GM12872 (cell line): ENCODE results near the gene AQP9.

Experiments used
- TF ChIP-seq, protein P1 (sequence below): IDR thresholded peaks from 3 replicates; pipeline ENCODE4 v1.5.1; 2011; ENCODE audit warnings: low read depth, mild to moderate bottlenecking, low read length, moderate library complexity; ENCODE audit not compliant: insufficient read depth

Gene AQP9

DNA sequence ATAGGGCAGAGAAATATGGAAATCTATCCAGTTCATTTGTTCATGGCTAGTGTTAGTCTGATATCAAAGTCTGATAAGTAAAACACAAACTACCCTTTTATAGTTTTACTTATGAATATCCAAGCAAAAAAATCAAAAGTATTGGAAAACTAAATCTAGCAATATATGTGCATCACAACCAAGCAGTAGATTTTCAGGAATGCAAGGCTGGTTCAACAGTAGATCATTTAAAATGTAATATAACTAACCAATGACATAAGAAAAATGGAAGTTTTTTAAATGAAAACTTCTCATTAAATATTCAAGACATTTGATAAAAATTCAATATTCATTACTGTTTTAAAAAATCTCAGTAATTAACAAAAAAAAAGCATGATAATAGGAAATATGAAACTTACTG, 12.8 kb upstream of the AQP9 start:
- TF ChIP-seq, protein P1, sequence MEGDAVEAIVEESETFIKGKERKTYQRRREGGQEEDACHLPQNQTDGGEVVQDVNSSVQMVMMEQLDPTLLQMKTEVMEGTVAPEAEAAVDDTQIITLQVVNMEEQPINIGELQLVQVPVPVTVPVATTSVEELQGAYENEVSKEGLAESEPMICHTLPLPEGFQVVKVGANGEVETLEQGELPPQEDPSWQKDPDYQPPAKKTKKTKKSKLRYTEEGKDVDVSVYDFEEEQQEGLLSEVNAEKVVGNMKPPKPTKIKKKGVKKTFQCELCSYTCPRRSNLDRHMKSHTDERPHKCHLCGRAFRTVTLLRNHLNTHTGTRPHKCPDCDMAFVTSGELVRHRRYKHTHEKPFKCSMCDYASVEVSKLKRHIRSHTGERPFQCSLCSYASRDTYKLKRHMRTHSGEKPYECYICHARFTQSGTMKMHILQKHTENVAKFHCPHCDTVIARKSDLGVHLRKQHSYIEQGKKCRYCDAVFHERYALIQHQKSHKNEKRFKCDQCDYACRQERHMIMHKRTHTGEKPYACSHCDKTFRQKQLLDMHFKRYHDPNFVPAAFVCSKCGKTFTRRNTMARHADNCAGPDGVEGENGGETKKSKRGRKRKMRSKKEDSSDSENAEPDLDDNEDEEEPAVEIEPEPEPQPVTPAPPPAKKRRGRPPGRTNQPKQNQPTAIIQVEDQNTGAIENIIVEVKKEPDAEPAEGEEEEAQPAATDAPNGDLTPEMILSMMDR, result no peak

DNA sequence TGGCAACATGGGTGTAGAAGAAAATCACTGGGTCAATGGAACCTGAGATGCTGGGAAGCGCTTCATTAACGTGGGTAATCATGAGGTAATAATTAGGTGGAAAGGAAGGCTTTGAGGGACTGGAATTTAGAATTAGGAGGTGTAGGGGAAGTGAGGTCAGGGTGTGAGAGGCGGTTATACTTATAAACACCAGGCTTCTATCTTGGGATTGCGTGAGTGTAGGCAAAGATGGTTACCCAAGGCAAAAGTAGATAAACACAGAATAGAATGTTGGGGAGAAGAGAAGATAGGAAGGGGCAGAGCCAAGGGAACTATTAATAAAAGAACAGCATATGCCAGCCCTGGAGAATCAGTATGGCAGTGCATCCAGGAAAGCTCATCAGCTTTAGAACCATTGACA, 3.3 kb upstream of the AQP9 start:
- TF ChIP-seq, protein P1, result no peak

DNA sequence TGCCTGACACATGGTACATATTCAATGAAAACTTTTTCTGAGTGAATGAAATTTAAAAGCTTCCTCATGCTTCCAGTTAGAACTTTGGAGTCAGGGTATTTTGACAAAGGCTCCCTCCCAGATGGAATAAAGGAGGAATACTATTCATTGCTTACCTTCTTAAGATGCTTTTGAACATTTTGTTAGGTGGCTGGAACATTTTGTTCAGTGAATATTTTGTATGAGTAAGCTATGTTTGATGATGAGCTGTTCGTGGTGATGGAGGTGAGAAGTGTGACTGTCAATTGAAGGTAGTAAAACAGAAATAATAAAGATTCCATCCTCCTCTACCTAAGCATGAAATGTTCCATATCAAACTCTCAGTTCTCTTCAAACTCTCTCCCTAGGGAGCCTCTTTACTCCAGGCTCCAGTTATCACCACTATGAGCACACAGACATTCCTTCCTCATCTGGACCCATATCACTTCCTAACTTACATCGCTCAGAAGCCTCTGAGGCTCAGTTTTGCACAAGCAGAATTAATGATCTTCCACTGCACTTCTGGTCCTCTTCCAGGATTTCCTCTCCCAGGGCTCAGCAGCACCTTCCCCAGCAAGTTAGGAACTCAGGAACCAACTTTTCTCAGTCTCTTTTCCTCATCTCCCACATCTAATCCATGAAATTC, 2.5 kb upstream of the AQP9 start:
- TF ChIP-seq, protein P1, result no peak

DNA sequence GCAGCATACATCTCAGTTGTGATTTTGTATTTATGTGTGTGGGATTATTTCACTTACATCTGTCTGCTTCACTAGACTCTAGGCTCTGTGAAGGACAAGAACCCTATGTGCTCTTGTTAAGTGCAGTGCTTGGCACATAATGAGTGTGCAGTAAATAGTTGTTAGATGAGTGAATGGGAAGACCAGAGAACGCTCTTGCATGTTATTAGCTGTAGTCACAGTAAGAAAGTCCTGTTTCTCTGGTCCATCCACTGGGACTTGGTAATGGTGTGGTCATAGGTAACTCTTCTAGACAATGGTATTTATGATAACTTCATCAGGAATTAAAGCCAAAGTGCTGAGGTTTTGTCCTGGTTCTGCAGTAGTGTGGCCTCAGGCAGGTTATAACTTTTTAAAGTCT, 1.4 kb upstream of the AQP9 start:
- TF ChIP-seq, protein P1, result no peak

DNA sequence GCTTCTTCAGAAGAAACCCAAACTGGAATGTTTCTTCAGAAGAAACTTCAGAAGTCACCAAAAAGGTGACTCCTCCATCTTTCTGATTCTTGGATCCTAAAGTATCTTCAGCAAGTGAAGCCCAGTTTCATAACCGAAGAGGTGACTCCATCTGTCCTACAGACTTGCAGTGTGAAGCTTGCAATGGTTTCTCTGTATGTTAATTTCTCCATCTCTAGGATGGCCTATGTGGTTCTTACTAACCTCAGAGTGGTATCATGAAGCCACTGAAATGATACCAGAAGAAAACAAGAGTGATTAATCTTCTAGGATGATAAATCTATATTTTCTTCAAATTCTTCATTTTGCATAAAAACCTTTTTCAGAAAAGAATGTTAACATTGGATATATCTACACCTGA, 495 bp upstream of the AQP9 start:
- TF ChIP-seq, protein P1, result no peak

DNA sequence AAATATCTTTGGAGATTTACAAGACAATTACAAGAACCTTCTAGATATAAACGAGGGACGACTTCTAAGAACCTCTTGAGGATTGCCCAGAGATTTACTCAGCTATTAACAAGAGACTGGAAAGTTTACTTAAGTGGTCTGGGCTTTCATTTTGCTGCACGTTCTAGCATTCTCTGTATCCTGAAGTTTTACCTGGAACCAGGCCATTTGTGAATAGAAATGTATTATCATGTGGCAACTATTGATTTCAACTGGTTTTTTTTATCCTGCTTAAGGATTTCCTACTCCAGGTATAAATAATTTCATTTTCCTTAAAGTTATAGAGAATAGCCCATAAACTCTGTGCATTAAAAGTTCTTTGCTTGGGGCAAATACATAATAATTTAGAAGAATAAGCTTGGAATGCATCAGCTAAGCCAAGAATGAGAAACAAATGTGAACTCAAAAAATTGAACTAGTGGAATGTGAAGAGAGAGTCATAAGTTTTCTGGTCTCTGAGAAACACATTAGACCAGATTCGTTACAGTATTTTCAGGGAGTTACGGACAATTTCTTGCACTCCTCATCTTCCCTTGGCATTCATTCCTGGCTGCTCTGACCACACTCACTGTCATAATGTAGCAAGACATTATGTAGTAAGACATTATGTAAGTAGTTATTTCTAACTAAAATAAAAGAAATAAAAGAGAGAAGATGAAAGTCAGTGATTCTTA, 1.3 kb downstream of the AQP9 start:
- TF ChIP-seq, protein P1, result no peak

DNA sequence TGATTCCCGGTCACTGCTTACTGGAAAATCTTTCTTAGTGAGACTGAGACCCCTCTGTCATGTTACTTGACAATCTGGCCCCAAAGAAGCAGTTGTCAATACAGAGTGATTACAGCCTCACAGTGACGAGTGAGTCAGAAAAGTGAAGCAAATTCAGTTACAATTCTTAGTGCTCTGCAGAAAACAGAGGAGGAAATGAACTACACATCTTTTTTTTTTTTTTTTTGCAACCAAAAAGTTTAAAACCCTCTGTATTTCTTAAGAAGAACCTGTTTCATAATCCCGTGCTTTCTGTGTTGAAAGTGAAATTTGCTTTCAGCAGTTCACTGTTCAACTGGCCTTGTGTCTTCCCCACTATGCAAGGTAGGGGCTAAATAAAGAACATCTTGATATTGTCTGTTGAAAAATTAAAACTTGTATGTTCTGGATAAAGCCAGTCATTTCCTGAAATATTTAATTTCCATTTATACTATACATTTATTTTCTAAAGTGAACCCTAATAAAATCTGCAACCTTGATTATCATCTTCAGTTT, 1.9 kb downstream of the AQP9 start:
- TF ChIP-seq, protein P1, result no peak
